SU-DHL-6 (cell line): Measurements from ENCODE around the gene CLP1.

Source experiments
- H2AFZ ChIP-seq: fragments of 200-600 bp; sonication (generic); 2 replicates; pipeline ENCODE4 v1.6.1; 2014; ENCODE audit warnings: low read depth, mild to moderate bottlenecking, moderate library complexity, mixed read lengths, antibody characterized with exemption, low read length; ENCODE audit not compliant: severe bottlenecking
- H3F3A ChIP-seq: fragments of 200-600 bp; shearing (Covaris generic); 2 replicates; pipeline ENCODE4 v1.6.0; 2016; ENCODE audit warnings: antibody characterized with exemption, mild to moderate bottlenecking; ENCODE audit not compliant: insufficient read depth
- H3K27ac ChIP-seq: fragments of 200-600 bp; sonication (generic); 2 replicates; pipeline ENCODE4 v1.5.1; 2016; ENCODE audit warnings: low read depth, mild to moderate bottlenecking, low read length, moderate library complexity, mixed read lengths
- H3K27me3 ChIP-seq: fragments of 200-600 bp; sonication (generic), shearing (Covaris generic); 2 replicates; pipeline ENCODE4 v1.6.0; 2014; ENCODE audit warnings: mild to moderate bottlenecking, low read length
- H3K36me3 ChIP-seq: fragments of 200-600 bp; sonication (generic); 2 replicates; pipeline ENCODE4 v1.6.1; 2014; ENCODE audit warnings: mild to moderate bottlenecking, low read length, mixed read lengths
- H3K4me2 ChIP-seq: fragments of 300-600, 200-600 bp; shearing (Covaris generic), sonication (generic); 2 replicates; pipeline ENCODE4 v1.6.0; 2014; ENCODE audit warnings: low read length, low read depth, mild to moderate bottlenecking; ENCODE audit not compliant: poor library complexity, severe bottlenecking
- H3K4me3 ChIP-seq: fragments of 200-600 bp; sonication (generic); 2 replicates; pipeline ENCODE4 v1.5.1; 2014; ENCODE audit warnings: antibody characterized with exemption, low read length, mild to moderate bottlenecking, mixed read lengths; ENCODE audit not compliant: insufficient read depth, poor library complexity, severe bottlenecking
- H3K79me2 ChIP-seq: fragments of 200-600 bp; sonication (generic); 2 replicates; pipeline ENCODE4 v1.6.1; 2014; ENCODE audit warnings: mild to moderate bottlenecking, low read length, moderate library complexity; ENCODE audit not compliant: insufficient read depth
- H3K9ac ChIP-seq: fragments of 200-600 bp; sonication (generic); 2 replicates; pipeline ENCODE4 v1.7.0; 2014; ENCODE audit warnings: mild to moderate bottlenecking, low read length
- H3K9me2 ChIP-seq: fragments of 200-600 bp; sonication (generic); replicated peaks from 2 replicates; pipeline ENCODE4 v1.6.1; 2014; ENCODE audit warnings: low read length; ENCODE audit not compliant: insufficient read depth
- H3K9me3 ChIP-seq: fragments of 200-600 bp; sonication (generic); 2 replicates; pipeline ENCODE4 v1.6.1; 2014; ENCODE audit warnings: low read length, mixed read lengths; ENCODE audit not compliant: insufficient read depth
- H4K20me1 ChIP-seq: fragments of 200-600 bp; sonication (generic); 2 replicates; pipeline ENCODE4 v1.6.1; 2014; ENCODE audit warnings: low read depth, mild to moderate bottlenecking, antibody characterized with exemption, low read length, moderate library complexity, mixed read lengths
- CTCF ChIP-seq: fragments of 200-600 bp; sonication (generic); IDR thresholded peaks from one replicate; pipeline ENCODE4 v1.5.1; 2017; ENCODE audit warnings: antibody characterized with exemption, mild to moderate bottlenecking, low read length, moderate library complexity; ENCODE audit not compliant: insufficient read depth, poor library complexity, severe bottlenecking
- EZH2phosphoT487 ChIP-seq: fragments of 200-600 bp; sonication (generic), shearing (Covaris generic); conservative IDR thresholded peaks from 2 replicates; pipeline ENCODE4 v1.6.1; 2018; ENCODE audit warnings: mild to moderate bottlenecking, antibody characterized with exemption, low read length, moderate library complexity, mixed read lengths

The CLP1 gene

DNA sequence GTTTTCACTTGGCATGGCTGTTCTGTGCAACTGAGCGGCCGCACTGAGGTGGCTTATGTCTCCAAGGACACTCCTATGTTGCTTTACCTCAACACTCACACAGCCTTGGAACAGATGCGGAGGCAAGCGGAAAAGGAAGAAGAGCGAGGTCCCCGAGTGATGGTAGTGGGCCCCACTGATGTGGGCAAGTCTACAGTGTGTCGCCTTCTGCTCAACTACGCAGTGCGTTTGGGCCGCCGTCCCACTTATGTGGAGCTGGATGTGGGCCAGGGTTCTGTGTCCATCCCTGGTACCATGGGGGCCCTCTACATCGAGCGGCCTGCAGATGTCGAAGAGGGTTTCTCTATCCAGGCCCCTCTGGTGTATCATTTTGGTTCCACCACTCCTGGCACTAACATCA lies 2.1 kb downstream of the CLP1 start:
- Histone ChIP-seq H4K20me1 (no peaks in the 10 kb centered on the region), H3K9ac (no peak overlapping the region)
- TF ChIP-seq EZH2phosphoT487 (no peak), CTCF (no peak)

GRCh38 chr11:57662893-57663292 lies 5.3 kb downstream of the CLP1 start:
- Histone ChIP-seq H3K4me3 (no peak overlapping the region), H3K9me2 (no peaks in the 10 kb centered on the region), H2AFZ (no peak overlapping the region), H3K9me3 (no peaks in the 10 kb centered on the region), H3K36me3 (peaks cover 19% of the 10 kb centered on the region), H3K27me3 (no peaks in the 10 kb centered on the region), H3K79me2 (peaks cover 19% of the 10 kb centered on the region), H3K4me2 (no peak overlapping the region), H3F3A (peaks cover 14% of the 10 kb centered on the region), H3K9ac (no peak overlapping the region), H4K20me1 (no peaks in the 10 kb centered on the region), H3K27ac (no peak overlapping the region)
- TF ChIP-seq EZH2phosphoT487 (no peak), CTCF (no peak)

More for the DNA sequence above, 2.1 kb downstream of the CLP1 start:
- no peak overlapping the region for H3K4me2 ChIP-seq
- no peaks in the 10 kb centered on the region for H3K9me3 ChIP-seq
- no peak overlapping the region for H3K4me3 ChIP-seq
- H3F3A ChIP-seq, result peaks cover 9% of the 10 kb centered on the region
- H3K36me3 ChIP-seq, result peaks cover 19% of the 10 kb centered on the region
- H3K27ac ChIP-seq, result no peak overlapping the region
- H3K79me2 ChIP-seq, result peaks cover 22% of the 10 kb centered on the region
- H3K27me3 ChIP-seq, result no peaks in the 10 kb centered on the region
- H2AFZ ChIP-seq, result no peak overlapping the region
- no peaks in the 10 kb centered on the region for H3K9me2 ChIP-seq

- Histone ChIP-seq H3K9me2 (no peaks in the 10 kb centered on the region), H3K9me3 (no peaks in the 10 kb centered on the region), H3K4me2 (no peak overlapping the region), H3F3A (peaks cover 14% of the 10 kb centered on the region), H3K27ac (no peak overlapping the region), H3K9ac (no peak overlapping the region), H3K27me3 (no peaks in the 10 kb centered on the region), H3K36me3 (peaks cover 19% of the 10 kb centered on the region), H2AFZ (no peak overlapping the region), H4K20me1 (no peaks in the 10 kb centered on the region), H3K79me2 (peaks cover 18% of the 10 kb centered on the region), H3K4me3 (no peak overlapping the region)
- TF ChIP-seq EZH2phosphoT487, result no peak
- TF ChIP-seq CTCF, result no peak
Measured at GRCh38 chr11:57663975-57664374, 6.4 kb downstream of the CLP1 start.
